ENCODE data around the gene PHLDB2.

DNA sequence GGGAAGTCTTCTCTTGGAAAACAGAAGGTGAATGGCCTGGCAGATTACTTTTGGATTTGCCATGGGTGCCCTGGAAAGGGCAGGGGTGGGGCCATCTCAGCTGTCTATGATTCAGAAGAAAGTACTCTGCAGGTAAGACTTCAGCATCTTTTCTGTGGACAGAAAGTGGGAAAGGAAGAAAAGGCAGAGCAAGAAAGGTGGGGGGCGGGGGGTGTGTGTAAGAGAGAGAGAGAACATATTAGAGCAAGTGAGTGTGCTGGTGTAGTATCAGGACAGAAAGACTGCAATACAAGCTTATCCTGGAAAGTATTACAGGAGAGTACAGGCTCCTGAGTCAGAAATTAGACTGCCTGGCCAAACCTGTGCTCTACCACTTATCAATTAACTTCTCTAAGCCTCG, 145.1 kb downstream of the PHLDB2 start:
- TF ChIP-seq, protein P1, sequence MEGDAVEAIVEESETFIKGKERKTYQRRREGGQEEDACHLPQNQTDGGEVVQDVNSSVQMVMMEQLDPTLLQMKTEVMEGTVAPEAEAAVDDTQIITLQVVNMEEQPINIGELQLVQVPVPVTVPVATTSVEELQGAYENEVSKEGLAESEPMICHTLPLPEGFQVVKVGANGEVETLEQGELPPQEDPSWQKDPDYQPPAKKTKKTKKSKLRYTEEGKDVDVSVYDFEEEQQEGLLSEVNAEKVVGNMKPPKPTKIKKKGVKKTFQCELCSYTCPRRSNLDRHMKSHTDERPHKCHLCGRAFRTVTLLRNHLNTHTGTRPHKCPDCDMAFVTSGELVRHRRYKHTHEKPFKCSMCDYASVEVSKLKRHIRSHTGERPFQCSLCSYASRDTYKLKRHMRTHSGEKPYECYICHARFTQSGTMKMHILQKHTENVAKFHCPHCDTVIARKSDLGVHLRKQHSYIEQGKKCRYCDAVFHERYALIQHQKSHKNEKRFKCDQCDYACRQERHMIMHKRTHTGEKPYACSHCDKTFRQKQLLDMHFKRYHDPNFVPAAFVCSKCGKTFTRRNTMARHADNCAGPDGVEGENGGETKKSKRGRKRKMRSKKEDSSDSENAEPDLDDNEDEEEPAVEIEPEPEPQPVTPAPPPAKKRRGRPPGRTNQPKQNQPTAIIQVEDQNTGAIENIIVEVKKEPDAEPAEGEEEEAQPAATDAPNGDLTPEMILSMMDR (IDR thresholded peaks at IDR 0.05 in 2 of 3, conservative IDR thresholded peaks at IDR 0.05 in 1 of 3; ENCODE audit: borderline replicate concordance in 1 of 3, insufficient read depth in 1 of 3, low read depth in 2 of 3, low read length in 2 of 3) = no peak
- TF ChIP-seq SP1 (IDR thresholded peaks at IDR 0.05; ENCODE audit: low read depth) (no peak), TCF7L2 (IDR thresholded peaks at IDR 0.05; ENCODE audit: borderline replicate concordance, extremely low read depth, insufficient read depth, insufficient read length) (no peak), CEBPB (IDR thresholded peaks at IDR 0.05; ENCODE audit: low read depth) (no peak), ATF3 (IDR thresholded peaks at IDR 0.05) (no peak), POLR2A (IDR thresholded peaks at IDR 0.05; ENCODE audit: borderline replicate concordance, extremely low read depth, insufficient read depth, insufficient read length) (no peak), EZH2 (IDR thresholded peaks at IDR 0.05) (no peak), EGR1 (IDR thresholded peaks at IDR 0.05; ENCODE audit: low read depth) (no peak), POLR2AphosphoS5 (IDR thresholded peaks at IDR 0.05; ENCODE audit: low read depth, low read length) (no peak), SIN3A (IDR thresholded peaks at IDR 0.05; ENCODE audit: low read depth) (no peak), ZFX (IDR thresholded peaks at IDR 0.05) (no peak)
- TF ChIP-seq, protein P2, sequence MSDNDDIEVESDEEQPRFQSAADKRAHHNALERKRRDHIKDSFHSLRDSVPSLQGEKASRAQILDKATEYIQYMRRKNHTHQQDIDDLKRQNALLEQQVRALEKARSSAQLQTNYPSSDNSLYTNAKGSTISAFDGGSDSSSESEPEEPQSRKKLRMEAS (IDR thresholded peaks at IDR 0.05) = no peak
- TF ChIP-seq, protein P3, sequence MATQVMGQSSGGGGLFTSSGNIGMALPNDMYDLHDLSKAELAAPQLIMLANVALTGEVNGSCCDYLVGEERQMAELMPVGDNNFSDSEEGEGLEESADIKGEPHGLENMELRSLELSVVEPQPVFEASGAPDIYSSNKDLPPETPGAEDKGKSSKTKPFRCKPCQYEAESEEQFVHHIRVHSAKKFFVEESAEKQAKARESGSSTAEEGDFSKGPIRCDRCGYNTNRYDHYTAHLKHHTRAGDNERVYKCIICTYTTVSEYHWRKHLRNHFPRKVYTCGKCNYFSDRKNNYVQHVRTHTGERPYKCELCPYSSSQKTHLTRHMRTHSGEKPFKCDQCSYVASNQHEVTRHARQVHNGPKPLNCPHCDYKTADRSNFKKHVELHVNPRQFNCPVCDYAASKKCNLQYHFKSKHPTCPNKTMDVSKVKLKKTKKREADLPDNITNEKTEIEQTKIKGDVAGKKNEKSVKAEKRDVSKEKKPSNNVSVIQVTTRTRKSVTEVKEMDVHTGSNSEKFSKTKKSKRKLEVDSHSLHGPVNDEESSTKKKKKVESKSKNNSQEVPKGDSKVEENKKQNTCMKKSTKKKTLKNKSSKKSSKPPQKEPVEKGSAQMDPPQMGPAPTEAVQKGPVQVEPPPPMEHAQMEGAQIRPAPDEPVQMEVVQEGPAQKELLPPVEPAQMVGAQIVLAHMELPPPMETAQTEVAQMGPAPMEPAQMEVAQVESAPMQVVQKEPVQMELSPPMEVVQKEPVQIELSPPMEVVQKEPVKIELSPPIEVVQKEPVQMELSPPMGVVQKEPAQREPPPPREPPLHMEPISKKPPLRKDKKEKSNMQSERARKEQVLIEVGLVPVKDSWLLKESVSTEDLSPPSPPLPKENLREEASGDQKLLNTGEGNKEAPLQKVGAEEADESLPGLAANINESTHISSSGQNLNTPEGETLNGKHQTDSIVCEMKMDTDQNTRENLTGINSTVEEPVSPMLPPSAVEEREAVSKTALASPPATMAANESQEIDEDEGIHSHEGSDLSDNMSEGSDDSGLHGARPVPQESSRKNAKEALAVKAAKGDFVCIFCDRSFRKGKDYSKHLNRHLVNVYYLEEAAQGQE (IDR thresholded peaks at IDR 0.05; ENCODE audit: low read depth) = no peak
